PC-9 (cell line): ENCODE measurements around the gene OBSL1.

Source experiments
- CTCF ChIP-seq: fragments of 200-600 bp; sonication (generic); conservative IDR thresholded peaks from 2 replicates; pipeline ENCODE4 v1.6.1; 2017; ENCODE audit warnings: mixed run types, antibody characterized with exemption, mild to moderate bottlenecking, moderate library complexity
- EZH2 ChIP-seq: fragments of 200-600 bp; sonication (generic); IDR thresholded peaks from 2 replicates; pipeline ENCODE4 v1.8.0; 2017; ENCODE audit warnings: antibody characterized with exemption, low read depth

- TF ChIP-seq CTCF, result no peak
- no peak for TF ChIP-seq EZH2
Observed at GRCh38 chr2:219613461-219614070, 42.2 kb upstream of the OBSL1 start.
